ENCODE data around the gene KCNIP4. TPM values are rescaled to one million over a fixed set of nuclear protein-coding genes. Genes with fewer than 3 reads are reported as not detected.
A peak's percentile ranks its signal among the peaks of the same experiment; 100 is the strongest.

Gene KCNIP4
- total RNA-seq, 4 donors from 2014 or later, result 2.5 TPM; not detected in 2

GRCh38 chr4:21139327-21139726 is 809.2 kb downstream of the KCNIP4 start:
- WGBS, 2 donors (ENCODE audit: low coverage in 1 of 2), result 70 to 83% methylated on average over 1 to 4 of the region's 4 CpGs

DNA sequence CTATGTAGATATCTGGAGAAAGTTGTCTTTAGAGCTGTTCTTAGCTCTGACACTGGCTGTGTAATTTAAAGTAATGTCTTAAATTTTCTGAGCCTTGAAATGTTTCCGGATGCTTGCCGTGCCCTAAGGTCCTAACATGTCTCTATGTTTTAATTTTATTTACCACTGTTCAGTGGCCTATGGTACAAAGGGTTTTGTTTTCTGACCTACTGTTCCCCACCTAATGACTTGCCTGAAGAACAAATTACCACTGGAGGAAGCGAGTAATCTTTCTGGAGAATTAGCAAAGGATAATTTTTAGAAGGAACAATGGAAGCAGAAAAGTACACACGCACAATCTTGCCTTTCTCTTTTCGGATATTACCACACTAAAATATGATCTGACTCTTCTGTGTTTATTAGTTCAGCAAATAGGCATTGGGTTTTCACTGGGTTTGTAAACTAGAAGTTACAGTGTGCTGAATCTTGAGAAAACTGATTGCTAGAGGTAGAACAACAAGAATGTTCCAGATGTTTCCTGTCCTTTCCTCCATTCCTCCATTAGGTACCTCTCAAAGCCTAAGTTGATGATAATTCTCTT is 812.4 kb downstream of the KCNIP4 start:
- Histone ChIP-seq H3K4me1 (no peaks in the 10 kb centered on the region), H3K27ac (no peak overlapping the region), H3K9me3 (no peaks in the 10 kb centered on the region), H3K4me3 (no peak overlapping the region), H3K36me3 (no peaks in the 10 kb centered on the region), H3K27me3 (no peaks in the 10 kb centered on the region)
- in situ Hi-C loops (cut with MboI; ENCODE audit: low pct_ligation_motif_present in 1 of 4, low pct_unique_long_range_greater_than_20kb in 1 of 4, low sequenced_read_pairs in 3 of 4), result loop anchor here in 3 of 4 donors (10.0 kb wide), 2 partner anchors 351 to 361 kb away; no protein-coding TSS in a partner anchor
- DNase-seq, result no peak
- no peak for TF ChIP-seq CTCF (IDR thresholded peaks at IDR 0.05)
- TF ChIP-seq POLR2A (IDR thresholded peaks at IDR 0.05), result no peak
- TF ChIP-seq EP300 (IDR thresholded peaks at IDR 0.05; ENCODE audit: low read depth), result no peak
- no peak for TF ChIP-seq POLR2AphosphoS5 (IDR thresholded peaks at IDR 0.05)
- 82 to 90% methylated on average over 4 to 5 of the region's 5 CpGs for WGBS, 2 donors (ENCODE audit: low coverage in 1 of 2)
- intact Hi-C loops (cut with DNase I; ENCODE audit: low total_unique reads), result no loop called here

More at GRCh38 chr4:21139327-21139726, 809.2 kb downstream of the KCNIP4 start:
- H3K27me3 ChIP-seq, result no peaks in the 10 kb centered on the region
- no peak overlapping the region for H3K27ac ChIP-seq
- no peaks in the 10 kb centered on the region for H3K9me3 ChIP-seq
- no peaks in the 10 kb centered on the region for H3K36me3 ChIP-seq
- TF ChIP-seq CTCF (IDR thresholded peaks at IDR 0.05) (no peak), POLR2A (IDR thresholded peaks at IDR 0.05) (no peak), EP300 (IDR thresholded peaks at IDR 0.05; ENCODE audit: low read depth) (no peak), POLR2AphosphoS5 (IDR thresholded peaks at IDR 0.05) (no peak)
- intact Hi-C loops (cut with DNase I; ENCODE audit: low total_unique reads), result no loop called here
- DNase-seq, result no peak
- H3K4me3 ChIP-seq, result no peak overlapping the region
- H3K4me1 ChIP-seq, result no peaks in the 10 kb centered on the region
- in situ Hi-C loops (cut with MboI; ENCODE audit: low pct_ligation_motif_present in 1 of 4, low pct_unique_long_range_greater_than_20kb in 1 of 4, low sequenced_read_pairs in 3 of 4), result loop anchor here in 3 of 4 donors (10.0 kb wide), 2 partner anchors 355 to 365 kb away; no protein-coding TSS in a partner anchor

GRCh38 chr4:21134994-21135393 is 813.6 kb downstream of the KCNIP4 start:
- 90 to 100% methylated on average over 1 to 2 of the region's 2 CpGs for WGBS, 2 donors (ENCODE audit: low coverage in 1 of 2)
- intact Hi-C loops (cut with DNase I; ENCODE audit: low total_unique reads) (loop anchor here (5.0 kb wide), 1 partner anchor 363 kb away; no protein-coding TSS in a partner anchor), in situ Hi-C loops (cut with MboI; ENCODE audit: low pct_ligation_motif_present in 1 of 4, low pct_unique_long_range_greater_than_20kb in 1 of 4, low sequenced_read_pairs in 3 of 4) (loop anchor here (5.0 to 10.0 kb wide), 3 partner anchors 350 to 363 kb away; no protein-coding TSS in a partner anchor)
- H3K4me1 ChIP-seq, result no peaks in the 10 kb centered on the region
- H3K36me3 ChIP-seq, result no peaks in the 10 kb centered on the region
- no peaks in the 10 kb centered on the region for H3K9me3 ChIP-seq
- no peak for TF ChIP-seq POLR2A (IDR thresholded peaks at IDR 0.05)
- TF ChIP-seq CTCF (IDR thresholded peaks at IDR 0.05), result peak; percentile 32 to 46 (median 40)
- H3K27me3 ChIP-seq, result no peaks in the 10 kb centered on the region
- no peak overlapping the region for H3K4me3 ChIP-seq
- no peak overlapping the region for H3K27ac ChIP-seq
- no peak for DNase-seq

DNA sequence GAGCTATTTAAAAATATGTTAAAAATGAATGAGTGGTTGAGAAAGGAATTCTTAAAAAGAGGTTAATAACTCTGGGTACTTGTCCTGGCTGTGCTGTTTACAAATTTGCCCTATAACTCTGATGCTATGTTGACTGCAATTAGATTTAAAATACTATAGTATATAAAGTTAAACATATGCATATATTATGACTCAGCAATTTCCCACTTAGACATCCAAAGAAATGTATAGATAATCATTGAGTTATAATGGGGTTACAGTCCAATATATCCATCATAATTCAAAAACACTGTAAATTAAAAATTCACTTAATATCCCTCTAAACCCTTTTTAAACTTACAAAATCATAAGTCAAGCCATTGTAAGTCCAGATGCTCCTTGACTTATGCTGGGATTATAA is 818.0 kb downstream of the KCNIP4 start:
- Histone ChIP-seq H3K9me3 (no peaks in the 10 kb centered on the region), H3K4me3 (no peak overlapping the region), H3K4me1 (peaks cover 0 to 3% (median 0%) of the 10 kb centered on the region in 4 donors), H3K27me3 (no peaks in the 10 kb centered on the region), H3K36me3 (no peaks in the 10 kb centered on the region), H3K27ac (no peak overlapping the region)
- no peak for DNase-seq
- in situ Hi-C loops (cut with MboI; ENCODE audit: low pct_ligation_motif_present in 1 of 4, low pct_unique_long_range_greater_than_20kb in 1 of 4, low sequenced_read_pairs in 3 of 4) (loop anchor here (5.0 to 10.0 kb wide), 3 partner anchors 346 to 358 kb away; no protein-coding TSS in a partner anchor), intact Hi-C loops (cut with DNase I; ENCODE audit: low total_unique reads) (loop anchor here (5.0 kb wide), 1 partner anchor 358 kb away; no protein-coding TSS in a partner anchor)
- no peak for TF ChIP-seq POLR2A (IDR thresholded peaks at IDR 0.05)
- no peak for TF ChIP-seq POLR2AphosphoS5 (IDR thresholded peaks at IDR 0.05)

Data from transverse colon (tissue), 4 donors.